HUDEP-2 (cell line): ENCODE data around the gene UPF3A.
"Not testable (repeated sequence)": the region's sequence is repeated elsewhere in the genome, so short reads cannot be mapped to it uniquely, and the experiment has no call there.

Experiments used
- DNase-seq, 76 experiments: peaks; one replicate each; lab custom pipeline; 2025; ENCODE audit not compliant: unreplicated experiment in 76 of 76; lab: John Stamatoyannopoulos, UW

The UPF3A gene

GRCh38 chr13:114263578-114263977 is 17.8 kb upstream of the UPF3A start:
- no peak for DNase-seq

- DNase-seq: not testable (repeated sequence)
These were observed 17.1 kb upstream of the UPF3A start for GRCh38 chr13:114264313-114264712.

- no peak for DNase-seq
These were observed 16.4 kb upstream of the UPF3A start for GRCh38 chr13:114264886-114265611.

DNA sequence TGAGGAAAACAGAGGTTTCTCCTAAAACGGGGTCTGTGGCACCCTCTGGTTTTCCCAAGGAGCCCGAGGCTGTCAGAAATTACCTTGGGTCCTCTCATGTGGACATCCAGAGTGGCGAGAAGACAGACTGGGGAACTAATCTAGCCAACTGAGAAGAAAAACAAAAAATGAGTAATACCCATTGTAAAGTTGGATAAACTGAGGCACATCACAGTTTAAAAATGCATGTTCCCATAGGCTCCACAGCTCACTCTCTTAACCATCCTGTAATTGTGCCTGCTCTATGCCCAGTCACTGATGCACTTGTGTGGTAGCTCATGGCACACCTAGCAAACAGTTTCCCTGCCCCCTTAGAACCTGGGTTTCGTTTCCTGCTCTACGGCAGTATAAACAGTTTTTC is 15.2 kb upstream of the UPF3A start:
- DNase-seq: no peak

DNA sequence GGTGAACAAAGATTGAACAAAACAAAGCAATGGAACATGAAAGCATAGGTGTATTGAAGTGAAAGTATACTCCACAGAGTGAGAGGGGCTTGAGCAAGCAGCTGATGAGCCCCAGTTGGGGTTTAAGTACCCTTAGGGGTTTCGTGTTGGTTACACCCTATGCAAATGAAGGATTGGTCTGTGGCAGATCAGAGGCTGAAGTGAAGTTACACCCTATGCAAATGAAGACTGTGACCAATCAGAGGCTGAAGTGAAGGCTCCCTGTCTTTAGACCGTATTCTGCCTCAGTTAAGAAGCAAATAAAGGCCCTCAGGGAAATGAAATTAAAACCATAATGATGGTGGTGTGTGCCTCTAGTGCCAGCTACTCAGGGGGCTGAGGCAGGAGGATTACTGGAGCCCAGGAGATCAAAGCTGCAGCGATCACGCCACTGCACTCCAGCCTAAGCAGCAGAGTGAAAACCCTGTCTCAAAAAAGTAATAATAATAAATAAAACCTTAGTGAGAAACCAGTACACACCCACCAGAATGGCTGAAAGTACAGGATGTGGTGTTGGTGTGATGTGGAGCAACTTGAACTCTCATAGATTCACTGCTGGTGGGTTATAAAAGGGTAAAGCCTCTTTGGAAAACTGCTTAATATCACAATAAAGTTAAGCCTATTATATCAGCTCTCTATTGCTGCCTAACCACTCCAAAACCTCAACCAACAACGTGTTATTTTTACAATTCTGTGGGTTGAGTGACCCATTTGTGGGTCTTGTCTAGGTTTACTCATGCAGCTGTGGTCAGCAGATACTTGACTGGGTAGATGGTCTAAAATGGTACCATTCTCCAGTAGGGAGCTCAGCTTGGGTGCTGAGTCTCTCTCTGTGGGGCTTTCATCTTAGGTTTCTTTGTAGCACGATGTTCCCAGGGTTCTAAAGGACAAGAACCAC is 12.8 kb upstream of the UPF3A start:
- DNase-seq: no peak

- no peak for DNase-seq
These were observed 12.1 kb upstream of the UPF3A start for GRCh38 chr13:114269281-114269770.

DNA sequence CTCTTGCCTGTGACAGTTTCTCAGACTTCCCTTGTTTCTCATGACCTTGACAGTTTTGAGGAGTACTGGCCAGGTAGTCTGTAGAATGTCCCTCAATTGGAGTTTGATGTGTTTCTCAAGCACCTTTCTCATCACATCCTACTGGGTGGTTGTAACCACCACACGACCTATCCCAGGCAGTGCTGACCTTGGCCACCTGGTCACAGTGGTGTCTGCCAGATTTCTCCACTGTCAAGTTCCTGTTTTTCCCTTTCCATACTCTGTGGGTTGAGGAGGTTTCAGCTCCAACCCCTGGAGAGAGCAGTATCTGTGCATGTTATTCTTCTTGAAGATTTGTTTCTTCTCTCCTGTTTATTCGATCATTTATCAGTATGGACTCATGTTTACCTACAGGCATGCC is 8.4 kb upstream of the UPF3A start:
- no peak for DNase-seq

DNA sequence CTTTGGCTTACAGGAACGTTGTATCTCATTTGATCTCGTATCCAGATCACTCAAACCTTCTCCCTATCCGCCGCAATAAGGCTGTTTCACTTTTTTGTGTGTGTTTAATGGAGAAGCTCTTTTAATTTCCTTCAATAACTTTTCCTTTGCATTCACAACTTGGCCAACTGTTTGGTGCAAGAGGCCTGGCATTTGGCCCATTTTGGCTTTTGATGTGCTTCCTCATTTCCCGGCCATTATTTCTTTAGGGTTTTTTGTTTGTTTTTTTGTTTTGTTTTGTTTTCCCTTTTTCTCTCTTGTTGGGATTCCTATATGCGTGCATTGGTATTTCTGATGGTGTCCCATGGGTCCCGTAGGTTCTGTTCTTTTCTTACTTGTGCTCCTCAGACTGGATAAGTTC is 6.1 kb upstream of the UPF3A start:
- DNase-seq: no peak

GRCh38 chr13:114279146-114279545 is 2.3 kb upstream of the UPF3A start:
- no peak for DNase-seq

- DNase-seq: no peak
These were observed 1.5 kb upstream of the UPF3A start for GRCh38 chr13:114279758-114280355.

DNA sequence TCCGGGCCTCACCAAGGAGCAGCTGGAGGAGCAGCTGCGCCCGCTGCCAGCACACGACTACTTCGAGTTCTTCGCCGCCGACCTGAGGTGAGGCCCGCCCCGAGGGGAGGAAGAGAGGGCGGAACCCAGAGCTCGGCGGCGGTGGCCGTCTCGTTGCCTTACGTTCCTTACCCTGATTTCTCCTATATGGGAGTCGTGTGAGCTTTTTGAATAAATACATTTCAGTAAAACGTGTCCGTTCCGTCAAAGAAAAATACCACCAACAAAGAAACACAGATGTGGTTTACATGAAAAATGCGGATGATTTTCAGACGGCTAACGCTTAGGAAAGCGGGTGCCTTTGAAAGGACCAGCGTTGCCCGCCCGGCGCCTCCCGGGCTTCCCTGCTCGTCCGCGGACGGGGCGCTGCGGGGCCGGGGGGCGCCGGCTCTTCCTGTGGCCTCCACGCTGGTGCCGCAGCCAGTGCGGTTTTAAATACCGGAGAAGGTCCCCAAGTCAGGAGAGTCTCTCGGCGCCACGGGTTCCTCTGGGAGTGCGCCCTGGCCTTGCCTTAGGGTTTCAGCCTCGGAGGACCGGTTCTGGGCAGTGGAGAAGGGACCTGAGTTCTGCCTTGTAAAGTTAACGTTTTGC is 755 bp downstream of the UPF3A start:
- peak in 31 of 76 experiments; percentile 17 to 82 (median 52) for DNase-seq

DNA sequence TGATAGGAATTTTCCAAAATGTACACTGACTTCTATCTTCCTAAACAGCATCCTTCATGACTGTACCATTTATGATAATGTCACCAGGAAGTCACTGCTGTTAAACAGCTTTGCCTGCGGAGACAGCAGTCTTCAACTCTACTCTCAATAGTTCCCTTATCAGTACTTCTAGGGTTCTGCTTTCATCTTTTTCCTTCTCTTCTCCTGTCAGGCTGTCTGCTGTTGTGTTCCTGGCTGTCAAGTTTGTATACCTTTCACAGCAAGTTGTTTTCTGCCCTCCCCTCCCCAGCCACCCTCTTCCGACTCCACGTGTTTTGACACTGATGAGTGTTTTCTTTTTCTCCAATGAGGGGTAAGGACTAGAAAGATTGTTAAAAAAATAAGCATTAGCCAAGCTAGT is 2.2 kb downstream of the UPF3A start:
- peak in 7 of 76 experiments; percentile 6 to 22 (median 19) for DNase-seq

GRCh38 chr13:114284680-114285079 is 3.3 kb downstream of the UPF3A start:
- DNase-seq: no peak

- DNase-seq: no peak
These were observed 3.9 kb downstream of the UPF3A start for GRCh38 chr13:114285166-114285808.

- DNase-seq: no peak
These were observed 5.4 kb downstream of the UPF3A start for GRCh38 chr13:114286808-114287207.

- no peak for DNase-seq
These were observed 6.8 kb downstream of the UPF3A start for GRCh38 chr13:114288157-114288591.

GRCh38 chr13:114296448-114296847 is 15.0 kb downstream of the UPF3A start:
- DNase-seq: no peak

- DNase-seq: no peak
These were observed 15.5 kb downstream of the UPF3A start for GRCh38 chr13:114296902-114297301.

DNA sequence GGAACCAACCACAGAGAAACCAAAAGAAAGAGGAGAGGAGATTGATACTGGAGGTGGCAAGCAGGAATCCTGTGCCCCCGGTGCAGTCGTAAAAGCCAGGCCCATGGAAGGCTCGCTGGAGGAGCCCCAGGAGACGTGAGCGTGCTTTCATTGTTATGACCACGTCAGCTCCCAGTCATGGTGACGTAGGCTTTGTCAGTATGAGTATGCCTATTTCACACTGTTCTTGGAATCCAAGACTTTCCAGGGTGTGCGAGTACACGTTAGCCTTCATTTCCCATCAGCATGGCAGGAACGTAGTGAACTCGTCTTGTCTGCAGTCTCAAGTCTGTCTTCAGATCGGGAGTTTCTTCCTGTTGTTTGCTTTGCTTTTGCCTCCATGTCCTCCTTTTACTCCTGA is 17.5 kb downstream of the UPF3A start:
- DNase-seq: no peak

GRCh38 chr13:114299604-114300305 is 18.4 kb downstream of the UPF3A start:
- no peak for DNase-seq
